HUES64 (cell line): ENCODE results near the gene ASB1. TPM values are rescaled to one million over a fixed set of nuclear protein-coding genes. Genes with fewer than 3 reads are reported as not detected.

Experiments
- H3K27ac ChIP-seq: 2 replicates; pipeline ENCODE4 v1.7.0; 2013; ENCODE audit warnings: low read depth, low read length, inconsistent platforms
- H3K27me3 ChIP-seq: 2 replicates; pipeline ENCODE4 v1.6.1; 2013; ENCODE audit warnings: mild to moderate bottlenecking, low read length; ENCODE audit not compliant: insufficient read depth
- H3K36me3 ChIP-seq: 2 replicates; pipeline ENCODE4 v1.6.1; 2013; ENCODE audit warnings: mild to moderate bottlenecking, low read length; ENCODE audit not compliant: insufficient read depth
- H3K4me1 ChIP-seq: 2 replicates; pipeline ENCODE4 v1.6.1; 2013; ENCODE audit warnings: mild to moderate bottlenecking, low read length, moderate library complexity; ENCODE audit not compliant: insufficient read depth
- H3K4me3 ChIP-seq: 2 replicates; pipeline ENCODE4 v1.5.1; 2013; ENCODE audit warnings: mild to moderate bottlenecking, low read length, moderate library complexity
- H3K9ac ChIP-seq: 2 replicates; pipeline ENCODE4 v1.6.1; 2013; ENCODE audit warnings: mild to moderate bottlenecking, low read depth, low read length
- H3K9me3 ChIP-seq: 2 replicates; pipeline ENCODE4 v1.6.1; 2013; ENCODE audit warnings: low read depth, low read length; ENCODE audit not compliant: insufficient read depth
- WGBS: fragments of 150-250, 120-280 bp; methylation state at CpG from one replicate; pipeline ENCODE4 v1.1.7; 2013; ENCODE audit warnings: missing lambda C conversion rate; 5-methylcytosine and 5-hydroxymethylcytosine counted together
- polyA plus RNA-seq, 2 experiments: library from polyadenylated mRNA; stranded (reverse); fragments of 50-300 nt; gene quantifications; one replicate each; pipeline ENCODE4 v1.2.3, GENCODE V29; 2013

The ASB1 gene, protein sequence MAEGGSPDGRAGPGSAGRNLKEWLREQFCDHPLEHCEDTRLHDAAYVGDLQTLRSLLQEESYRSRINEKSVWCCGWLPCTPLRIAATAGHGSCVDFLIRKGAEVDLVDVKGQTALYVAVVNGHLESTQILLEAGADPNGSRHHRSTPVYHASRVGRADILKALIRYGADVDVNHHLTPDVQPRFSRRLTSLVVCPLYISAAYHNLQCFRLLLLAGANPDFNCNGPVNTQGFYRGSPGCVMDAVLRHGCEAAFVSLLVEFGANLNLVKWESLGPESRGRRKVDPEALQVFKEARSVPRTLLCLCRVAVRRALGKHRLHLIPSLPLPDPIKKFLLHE
- 15.1 TPM for polyA plus RNA-seq (2013, experiment 1 of 2)
- 19.3 TPM for polyA plus RNA-seq (2013, experiment 2 of 2)

GRCh38 chr2:238426568-238427434 is at the start of gene ASB1:
TSS of gene ASB1 (plus strand) at chr2:238426927. CDS start at chr2:238427071, 144 bp downstream.
- Histone ChIP-seq H3K4me1 (no peaks in the 10 kb centered on the region), H3K36me3 (peaks cover 10% of the 10 kb centered on the region), H3K27ac (peak within 1 kb of the TSS; percentile 97), H3K9ac (peak within 1 kb of the TSS; percentile 77), H3K27me3 (no peaks in the 10 kb centered on the region), H3K9me3 (no peaks in the 10 kb centered on the region), H3K4me3 (peak within 1 kb of the TSS; percentile 98)
- under 1% methylated on average over 104 of the region's 104 CpGs for WGBS

DNA sequence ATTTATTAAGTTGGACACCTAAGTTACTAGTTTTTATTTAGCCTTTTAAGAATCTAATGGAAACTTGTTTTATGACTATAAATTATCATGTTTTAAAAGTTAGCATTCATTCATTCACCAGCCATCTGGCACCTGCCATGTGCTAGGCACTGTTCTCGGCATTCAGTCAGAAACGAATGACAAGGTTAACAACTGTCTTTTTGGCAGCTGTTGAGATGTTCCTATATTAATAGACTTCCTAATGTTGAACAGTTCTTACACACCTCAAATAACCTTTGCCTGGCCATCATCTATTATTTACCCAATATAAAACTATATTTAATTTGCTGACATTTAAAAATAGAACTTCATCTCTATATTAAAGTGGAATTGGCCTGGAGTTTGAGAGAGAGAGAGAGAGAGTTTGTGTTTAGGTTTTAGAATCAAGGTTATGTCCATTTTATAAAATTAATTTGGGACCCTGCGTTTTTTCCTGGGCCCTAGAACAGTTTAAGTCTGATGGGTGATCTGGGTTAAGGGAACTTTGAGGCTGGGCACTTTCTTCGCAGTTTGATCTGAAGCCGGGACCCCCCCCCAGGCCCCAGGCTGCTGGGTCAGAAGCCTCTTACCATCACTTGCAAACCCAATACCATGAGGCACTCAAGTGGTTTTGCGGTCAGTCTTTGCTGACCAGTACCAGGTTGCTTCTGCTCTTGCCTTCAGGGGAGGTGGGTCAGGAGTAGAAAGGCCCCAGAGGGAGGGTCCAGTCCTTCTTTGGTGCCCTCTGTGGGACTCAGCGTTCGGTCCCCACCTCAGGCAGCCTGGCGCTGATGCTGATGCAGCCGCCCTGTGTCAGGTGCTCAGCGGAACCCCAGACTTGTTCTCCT is 48.3 kb upstream of the ASB1 start:
- Histone ChIP-seq H3K27me3 (no peaks in the 10 kb centered on the region), H3K27ac (no peak overlapping the region), H3K9me3 (no peaks in the 10 kb centered on the region; the same call in 1 of the 2 replicates), H3K36me3 (0 out of 2 replicates have a peak, but pooled peaks cover 2% of the 10 kb centered on the region), H3K4me1 (peaks cover 12% of the 10 kb centered on the region; the same call in 1 of the 2 replicates), H3K4me3 (no peak overlapping the region), H3K9ac (no peak overlapping the region)
- WGBS, result 94% methylated on average over 11 of the region's 11 CpGs

DNA sequence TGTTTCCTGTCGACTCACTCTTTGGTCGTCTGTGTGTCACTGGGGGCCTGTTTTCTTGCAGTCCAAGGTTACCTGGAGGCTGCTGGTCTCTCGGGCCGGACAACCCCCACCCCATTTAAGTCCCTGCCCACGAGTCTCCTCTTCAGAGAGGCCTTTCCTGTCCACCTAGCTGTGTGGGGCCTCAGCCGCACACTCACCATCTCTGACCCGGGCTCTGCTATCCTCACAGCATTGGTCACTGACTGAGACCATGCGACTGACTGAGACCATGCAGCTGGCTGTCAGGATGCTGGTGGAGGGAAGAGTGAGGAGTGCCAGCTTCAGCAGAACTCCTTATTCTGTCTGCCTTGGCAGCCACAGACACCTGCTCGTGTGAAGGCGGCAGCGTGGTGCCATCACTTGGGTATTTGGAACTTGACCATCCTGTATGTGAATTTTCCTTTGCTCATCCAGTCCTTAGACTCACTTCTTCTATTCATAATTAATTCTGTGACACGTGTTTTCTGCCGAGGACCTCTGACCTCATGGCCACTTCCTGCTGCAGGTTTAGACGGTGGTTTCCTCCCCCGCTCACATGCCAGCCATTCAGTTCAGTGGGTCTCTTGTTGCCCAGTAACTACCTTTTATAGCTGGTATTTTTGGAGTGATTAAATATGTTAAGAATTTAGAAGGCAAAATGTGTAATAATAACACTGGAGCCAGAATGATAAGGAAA is 47.5 kb upstream of the ASB1 start:
- Histone ChIP-seq H3K27me3 (no peaks in the 10 kb centered on the region), H3K4me3 (no peak overlapping the region), H3K9me3 (no peaks in the 10 kb centered on the region; the same call in 1 of the 2 replicates), H3K36me3 (0 out of 2 replicates have a peak, but pooled peaks cover 2% of the 10 kb centered on the region), H3K9ac (no peak overlapping the region), H3K4me1 (peaks cover 12% of the 10 kb centered on the region; the same call in 1 of the 2 replicates), H3K27ac (no peak overlapping the region)
- 95% methylated on average over 15 of the region's 15 CpGs for WGBS

GRCh38 chr2:238380336-238380735 is 46.4 kb upstream of the ASB1 start:
- H3K4me3 ChIP-seq, result no peak overlapping the region
- H3K9me3 ChIP-seq, result no peaks in the 10 kb centered on the region; the same call in 1 of the 2 replicates
- H3K36me3 ChIP-seq, result 0 out of 2 replicates have a peak, but pooled peaks cover 2% of the 10 kb centered on the region
- H3K27me3 ChIP-seq, result no peaks in the 10 kb centered on the region
- no peak overlapping the region for H3K27ac ChIP-seq
- peak overlapping the region; percentile 9; the same call in 1 of the 2 replicates for H3K9ac ChIP-seq
- peaks cover 12% of the 10 kb centered on the region; the same call in 1 of the 2 replicates for H3K4me1 ChIP-seq
- 91% methylated on average over 7 of the region's 7 CpGs for WGBS

DNA sequence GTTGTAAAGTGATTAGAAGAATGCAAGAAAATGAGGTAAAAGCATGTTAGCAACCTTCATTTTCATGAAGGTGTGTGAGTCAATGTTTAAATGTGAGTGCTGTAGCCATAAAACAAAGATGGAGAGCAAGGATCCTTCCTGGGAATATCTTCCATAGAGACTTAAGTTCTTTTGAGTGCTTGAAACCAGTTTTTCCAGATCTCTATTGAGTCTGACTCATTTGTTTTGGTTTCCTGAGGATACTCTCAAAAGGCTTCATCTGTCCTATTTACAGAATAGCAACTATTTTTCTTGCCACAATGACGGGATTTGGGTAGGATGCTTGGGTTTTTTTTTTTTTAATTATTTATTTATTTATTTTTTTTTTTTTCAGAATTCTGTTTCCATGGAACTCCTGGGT is 45.9 kb upstream of the ASB1 start:
- Histone ChIP-seq H3K9ac (no peak overlapping the region; the same call in 1 of the 2 replicates), H3K4me1 (peaks cover 12% of the 10 kb centered on the region; the same call in 1 of the 2 replicates), H3K4me3 (no peak overlapping the region), H3K27ac (no peak overlapping the region), H3K27me3 (no peaks in the 10 kb centered on the region), H3K36me3 (0 out of 2 replicates have a peak, but pooled peaks cover 2% of the 10 kb centered on the region), H3K9me3 (no peaks in the 10 kb centered on the region; the same call in 1 of the 2 replicates)
- no CpG with 5 or more reads among the region's 1 CpG for WGBS

- Histone ChIP-seq H3K36me3 (0 out of 2 replicates have a peak, but pooled peaks cover 2% of the 10 kb centered on the region), H3K4me3 (no peak overlapping the region), H3K9me3 (no peaks in the 10 kb centered on the region; the same call in 1 of the 2 replicates), H3K9ac (no peak overlapping the region), H3K27ac (no peak overlapping the region), H3K27me3 (no peaks in the 10 kb centered on the region), H3K4me1 (peaks cover 12% of the 10 kb centered on the region; the same call in 1 of the 2 replicates)
- 95% methylated on average over 16 of the region's 16 CpGs for WGBS
Measured at GRCh38 chr2:238381341-238382115, 45.2 kb upstream of the ASB1 start.

- no peaks in the 10 kb centered on the region; the same call in 1 of the 2 replicates for H3K9me3 ChIP-seq
- no peak overlapping the region for H3K27ac ChIP-seq
- 0 out of 2 replicates have a peak, but pooled peaks cover 2% of the 10 kb centered on the region for H3K36me3 ChIP-seq
- WGBS, result 90% methylated on average over 5 of the region's 5 CpGs
- H3K4me1 ChIP-seq, result peaks cover 12% of the 10 kb centered on the region; the same call in 1 of the 2 replicates
- no peak overlapping the region for H3K4me3 ChIP-seq
- H3K9ac ChIP-seq, result no peak overlapping the region
- no peaks in the 10 kb centered on the region for H3K27me3 ChIP-seq
Measured at GRCh38 chr2:238382381-238382781, 44.3 kb upstream of the ASB1 start.

GRCh38 chr2:238383135-238383534 is 43.6 kb upstream of the ASB1 start:
- Histone ChIP-seq H3K9me3 (no peaks in the 10 kb centered on the region; the same call in 1 of the 2 replicates), H3K27me3 (no peaks in the 10 kb centered on the region), H3K4me1 (peaks cover 12% of the 10 kb centered on the region; the same call in 1 of the 2 replicates), H3K36me3 (0 out of 2 replicates have a peak, but pooled peaks cover 2% of the 10 kb centered on the region), H3K4me3 (no peak overlapping the region), H3K9ac (no peak overlapping the region), H3K27ac (no peak overlapping the region)
- 97% methylated on average over 5 of the region's 5 CpGs for WGBS

GRCh38 chr2:238383743-238384380 is 42.9 kb upstream of the ASB1 start:
- Histone ChIP-seq H3K27me3 (no peaks in the 10 kb centered on the region), H3K4me1 (peaks cover 12% of the 10 kb centered on the region; the same call in 1 of the 2 replicates), H3K9ac (no peak overlapping the region), H3K9me3 (no peaks in the 10 kb centered on the region; the same call in 1 of the 2 replicates), H3K27ac (no peak overlapping the region), H3K4me3 (no peak overlapping the region), H3K36me3 (0 out of 2 replicates have a peak, but pooled peaks cover 2% of the 10 kb centered on the region)
- 94% methylated on average over 7 of the region's 7 CpGs for WGBS
